GM18517 (cell line): Measurements from ENCODE around the gene TMEM11.
"Not testable (repeated sequence)": the region's sequence is repeated elsewhere in the genome, so short reads cannot be mapped to it uniquely, and the experiment has no call there.

Experiments
- ATAC-seq: cut with Tn5 transposase; IDR thresholded peaks from one replicate; pipeline ENCODE4 v1.9.1; 2021; ENCODE audit warnings: mild to moderate bottlenecking, moderate library complexity; ENCODE audit not compliant: unreplicated experiment

Gene TMEM11

GRCh38 chr17:21212826-21213637, 929 bp downstream of the TMEM11 start:
- no peak for ATAC-seq

- no peak for ATAC-seq
These were observed 2.0 kb downstream of the TMEM11 start for GRCh38 chr17:21211825-21212479.

DNA sequence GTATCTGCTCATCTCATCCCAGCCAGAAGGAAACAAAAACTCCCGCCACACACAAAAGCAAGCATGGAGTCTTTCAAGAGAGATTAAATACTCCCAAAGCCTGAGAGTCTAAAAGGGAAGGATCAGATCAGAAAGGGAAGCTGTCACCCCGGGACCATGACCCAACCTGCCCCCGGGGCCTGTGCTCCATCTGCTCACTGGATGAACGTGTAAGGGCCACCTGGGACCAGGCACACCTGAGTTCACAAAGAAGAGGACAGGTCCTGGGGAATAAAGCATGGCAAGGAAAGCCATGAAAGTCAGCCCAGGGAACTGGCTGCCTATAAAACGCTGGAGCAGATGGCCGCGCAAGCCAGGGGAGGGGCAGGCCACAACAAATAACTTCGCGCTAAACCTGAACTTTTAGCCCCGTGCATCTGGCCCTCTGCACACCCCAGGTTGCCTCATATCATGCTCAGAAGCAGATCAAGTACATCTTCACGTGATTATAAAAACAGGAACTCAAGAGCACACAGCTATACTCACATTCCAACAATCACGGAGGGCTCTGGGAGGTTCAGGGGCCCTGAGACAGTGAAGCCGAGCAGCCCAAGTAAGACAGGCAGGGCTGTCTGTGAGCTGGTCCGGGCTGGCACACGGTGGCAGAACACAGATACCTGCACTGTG, 3.4 kb downstream of the TMEM11 start:
- no peak for ATAC-seq

- no peak for ATAC-seq
These were observed 4.3 kb downstream of the TMEM11 start for GRCh38 chr17:21209511-21210175.

DNA sequence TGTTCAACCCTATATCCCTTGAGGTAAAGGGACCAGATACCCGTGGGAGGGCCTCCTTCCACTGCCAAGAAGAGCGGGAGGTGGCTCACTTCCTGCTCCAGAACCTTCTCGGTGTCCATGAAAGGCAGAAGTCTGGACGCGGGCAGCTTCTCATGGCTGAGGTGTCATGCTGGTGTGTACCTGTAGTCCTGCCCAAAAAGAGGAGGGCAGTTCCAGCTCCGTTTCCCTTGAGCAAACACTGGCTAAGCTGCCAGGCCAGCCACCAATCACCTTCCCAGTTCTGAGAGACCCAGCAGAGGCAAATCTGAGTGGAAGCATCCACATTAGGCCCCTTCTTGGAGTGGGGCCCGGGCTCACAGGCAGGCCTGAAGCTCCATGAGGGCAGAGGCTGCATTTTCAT, 5.6 kb downstream of the TMEM11 start:
- no peak for ATAC-seq

GRCh38 chr17:21204935-21205334, 9.0 kb downstream of the TMEM11 start:
- ATAC-seq: no peak

- no peak for ATAC-seq
These were observed 11.4 kb downstream of the TMEM11 start for GRCh38 chr17:21202512-21202911.

- ATAC-seq: no peak
These were observed 12.1 kb downstream of the TMEM11 start for GRCh38 chr17:21201874-21202273.

- ATAC-seq: no peak
These were observed 12.7 kb downstream of the TMEM11 start for GRCh38 chr17:21201298-21201595.

- ATAC-seq: no peak
These were observed 13.2 kb downstream of the TMEM11 start for GRCh38 chr17:21200590-21201297.

DNA sequence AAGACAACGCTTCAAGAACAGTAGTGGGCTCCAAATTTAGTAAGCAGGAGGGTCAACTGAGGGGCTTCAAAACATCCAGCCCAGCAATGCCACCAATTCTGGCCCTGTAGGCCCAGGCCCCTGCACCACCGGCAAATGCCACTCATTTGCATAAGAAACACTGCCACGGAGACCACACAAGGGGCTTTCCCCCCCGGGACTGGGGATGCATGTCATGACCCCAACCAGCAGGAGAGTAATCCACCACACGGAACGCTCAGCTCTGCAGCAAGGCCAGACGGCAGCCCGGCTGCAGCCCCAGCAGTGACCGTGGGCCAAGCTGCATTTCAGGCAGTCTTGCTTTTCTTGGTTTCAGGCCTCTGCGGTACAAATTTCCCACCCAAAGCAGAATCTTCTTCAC, 14.1 kb downstream of the TMEM11 start:
- ATAC-seq: no peak

DNA sequence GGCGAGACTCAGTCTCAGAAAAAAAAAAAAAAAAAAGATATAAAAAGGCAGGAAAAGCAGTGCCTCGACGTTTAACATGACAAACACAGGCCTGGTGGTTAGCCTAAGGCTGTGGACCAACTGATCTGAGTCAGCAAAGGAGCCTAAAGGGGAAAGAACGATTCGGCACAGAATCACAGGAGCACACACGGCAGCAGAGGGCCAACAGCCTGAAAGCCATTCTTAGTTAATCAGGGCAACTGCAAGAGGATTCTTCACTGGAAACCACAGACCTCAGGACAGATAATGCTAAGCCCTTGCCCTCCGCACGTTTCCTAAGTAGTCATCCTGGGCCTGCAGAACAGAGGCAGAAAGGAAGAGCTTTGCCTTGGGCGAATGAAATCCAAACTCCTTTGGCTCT, 14.7 kb downstream of the TMEM11 start:
- ATAC-seq: no peak

GRCh38 chr17:21198411-21198810, 15.6 kb downstream of the TMEM11 start:
- no peak for ATAC-seq

- no peak for ATAC-seq
These were observed 17.8 kb downstream of the TMEM11 start for GRCh38 chr17:21196126-21196525.

GRCh38 chr17:21194703-21195102, 19.3 kb downstream of the TMEM11 start:
- ATAC-seq: no peak

DNA sequence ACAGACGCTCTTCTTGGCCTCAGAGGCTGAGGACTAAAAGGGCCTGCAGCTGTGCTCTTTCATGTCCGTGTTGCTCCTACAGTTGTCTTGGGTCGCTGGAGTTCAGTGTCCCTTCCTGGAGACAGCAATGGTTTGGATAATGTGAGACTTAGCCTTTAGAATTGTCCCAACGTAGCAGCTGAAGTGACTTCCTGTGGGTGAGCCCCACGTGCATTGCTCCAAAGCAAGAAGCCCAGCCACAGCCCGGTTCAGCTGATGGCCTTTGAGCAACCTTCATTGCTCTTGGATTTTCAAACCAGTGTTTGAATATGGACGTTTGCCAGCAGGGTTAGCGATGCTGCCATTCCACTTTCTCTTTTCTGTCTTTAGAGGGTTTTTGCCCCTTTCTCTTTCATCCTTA, 19.7 kb downstream of the TMEM11 start:
- ATAC-seq: no peak

- no peak for ATAC-seq
These were observed 20.9 kb downstream of the TMEM11 start for GRCh38 chr17:21193031-21193430.

DNA sequence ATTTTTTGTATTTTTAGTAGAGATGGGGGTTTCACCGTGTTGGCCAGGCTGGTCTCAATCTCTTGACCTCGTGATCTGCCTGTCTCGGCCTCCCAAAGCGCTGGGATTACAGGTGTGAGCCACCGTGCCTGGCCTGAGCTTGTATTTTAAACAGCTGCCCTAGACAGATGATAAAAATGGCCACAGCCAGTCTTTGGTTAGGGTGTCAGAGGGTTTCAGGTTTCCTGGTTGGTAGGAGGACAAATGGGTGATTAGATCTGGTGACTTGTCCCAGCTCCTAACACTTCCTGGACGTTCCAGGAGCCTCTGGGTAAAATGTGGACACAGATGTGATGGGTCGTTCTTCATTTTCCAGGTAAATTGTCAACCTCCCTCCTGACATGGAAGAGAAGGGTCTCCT, 21.5 kb downstream of the TMEM11 start:
- ATAC-seq: not testable (repeated sequence)

DNA sequence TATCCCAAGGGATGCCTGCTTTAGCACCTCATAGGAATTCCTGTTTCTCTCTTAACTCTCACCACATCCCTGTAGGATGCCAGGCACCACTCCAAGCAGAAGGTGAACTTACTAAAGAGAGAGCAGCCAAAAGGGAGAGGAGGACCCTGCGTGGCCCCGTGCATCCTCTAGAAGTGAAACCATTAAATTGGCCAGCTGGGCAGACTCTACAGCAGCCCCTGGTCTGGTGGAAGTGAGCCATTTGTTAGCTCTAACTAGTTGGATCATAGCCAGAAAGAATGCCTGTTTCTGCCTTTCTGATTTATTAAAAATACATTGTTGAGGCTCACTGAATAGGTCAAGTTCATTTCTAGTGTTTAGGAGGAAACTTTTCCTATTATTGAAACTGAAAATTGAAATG, 22.3 kb downstream of the TMEM11 start:
- ATAC-seq: no peak

DNA sequence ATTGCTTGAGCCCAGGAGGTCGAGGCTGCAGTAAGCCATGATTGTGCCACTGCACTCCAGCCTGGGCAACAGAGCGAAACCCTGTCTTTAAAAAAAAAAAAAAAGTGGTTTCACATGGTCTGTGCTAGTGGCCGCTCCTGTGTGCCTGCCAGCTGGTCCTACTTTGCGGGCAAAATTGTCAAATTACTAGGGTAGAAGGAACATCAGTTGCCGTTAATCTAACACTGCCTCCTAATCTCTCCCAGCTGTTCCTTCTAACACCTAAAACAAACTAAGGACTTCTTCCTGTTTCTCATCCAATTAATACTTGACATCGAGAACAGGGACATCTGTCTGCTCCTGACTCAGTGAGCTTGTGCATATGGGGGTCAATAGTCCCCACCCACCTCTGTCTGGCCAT, 23.9 kb downstream of the TMEM11 start:
- ATAC-seq: no peak

DNA sequence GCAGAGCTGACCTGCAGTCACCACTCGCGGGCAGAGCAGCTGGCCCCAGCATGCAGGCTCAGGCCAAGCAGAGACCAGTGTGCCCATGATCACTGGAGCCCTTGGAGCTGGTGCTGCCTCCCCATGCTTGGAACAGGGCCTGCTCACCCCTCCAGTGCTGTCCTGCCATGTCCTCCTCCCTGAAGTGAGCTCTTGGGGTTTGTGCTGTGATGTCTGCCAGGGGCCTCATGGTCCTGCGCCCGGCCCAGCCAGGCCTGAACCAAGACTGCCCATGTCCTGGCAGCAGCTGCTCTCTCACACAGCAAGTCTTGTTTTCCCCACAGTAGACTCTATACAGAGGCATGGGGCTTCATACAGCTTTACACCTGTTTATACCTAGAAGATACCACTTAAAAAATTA, 24.6 kb downstream of the TMEM11 start:
- no peak for ATAC-seq
